Sigmoid colon (tissue), 7 donors: ENCODE data around the gene WDR5B. TPM values are rescaled to one million over a fixed set of nuclear protein-coding genes. Genes with fewer than 3 reads are reported as not detected.
"Not testable (repeated sequence)": the region's sequence is repeated elsewhere in the genome, so short reads cannot be mapped to it uniquely, and the experiment has no call there.

Experiments used
- DNase-seq: peaks from one replicate; pipeline ENCODE4 v3.0.0-alpha.2; 2019
- H3K27ac ChIP-seq, 4 donors: fragments of 200-600 bp; sonication (generic); one replicate each; pipeline ENCODE4 v1.5.1; 2016 to 2019; ENCODE audit warnings: mild to moderate bottlenecking in 1 of 4
- H3K27me3 ChIP-seq, 3 donors: fragments of 200-600 bp; sonication (generic); one replicate each; pipeline ENCODE4 v1.5.1; 2019; ENCODE audit warnings: mild to moderate bottlenecking in 1 of 3
- H3K36me3 ChIP-seq, 4 donors: fragments of 200-600 bp; sonication (generic); one replicate each; pipeline ENCODE4 v1.5.1; 2016 to 2019
- H3K4me1 ChIP-seq, 4 donors: fragments of 200-600 bp; sonication (generic); one replicate each; pipeline ENCODE4 v1.5.1; 2017 to 2019
- H3K4me3 ChIP-seq, 4 donors: fragments of 200-600 bp; sonication (generic); one replicate each; pipeline ENCODE4 v1.5.1; 2017 to 2019; ENCODE audit warnings: mild to moderate bottlenecking in 2 of 4, moderate library complexity in 1 of 4
- H3K9me3 ChIP-seq, 4 donors: fragments of 200-600 bp in 3 of 4; sonication (generic) in 3 of 4; one replicate each; pipeline versions ENCODE4 v1.5.1 to v1.6.1; 2013 to 2019
- CTCF ChIP-seq, 4 experiments: fragments of 450-650 bp in 3 of 4; fragments of 200-600 bp in 1 of 4; IDR thresholded peaks; one replicate each; pipeline ENCODE4 v1.5.1; 2016 to 2019; ENCODE audit warnings: antibody characterized with exemption in 4 of 4, mild to moderate bottlenecking in 3 of 4, moderate library complexity in 2 of 4
- EP300 ChIP-seq, 4 donors: sonication (generic); formaldehyde crosslinking; IDR thresholded peaks; one replicate each; pipeline ENCODE4 v1.6.1; 2017; ENCODE audit warnings: antibody characterized with exemption in 4 of 4
- POLR2A ChIP-seq, 2 donors: fragments of 450-650 bp; IDR thresholded peaks; one replicate each; pipeline ENCODE4 v1.6.1; 2016; ENCODE audit warnings: antibody characterized with exemption in 2 of 2, mild to moderate bottlenecking in 2 of 2, moderate library complexity in 2 of 2
- POLR2AphosphoS5 ChIP-seq, 4 donors: sonication (generic); formaldehyde crosslinking; IDR thresholded peaks; one replicate each; pipeline ENCODE4 v1.6.1; 2017; ENCODE audit warnings: antibody characterized with exemption in 4 of 4
- WGBS, 2 donors: extraction: QIAGEN DNeasy Blood & Tissue Kit; methylation state at CpG; one replicate each; pipeline ENCODE4 v1.1.7; 2013; 5-methylcytosine and 5-hydroxymethylcytosine counted together
- intact Hi-C: fragments of 100-400 bp; cut with DNase I; formaldehyde crosslinking; loops from one replicate; pipeline ENCODE4 v1.15.1; 2023
- polyA plus RNA-seq, 3 donors: library from polyadenylated mRNA; stranded (reverse); fragments of 200-250 nt; gene quantifications; one replicate each; pipeline ENCODE4 v1.2.3, GENCODE V29; 2013
- total RNA-seq, 4 donors: library from RNA; depleted of rRNA; stranded (reverse); fragments of >200 nt; gene quantifications; one replicate each; pipeline ENCODE4 v1.1.0, GENCODE V29; 2016
- donor health status: healthy with polysubstance abuse.
- donor health status: Bipolar disorder and iron deficiency.
- donor health status: healthy.

Gene WDR5B
- total and polyA plus RNA-seq, 7 donors: 1.2 to 4.6 (median 2.5) TPM

- Histone ChIP-seq H3K27me3 (no peaks in the 10 kb centered on the region), H3K36me3 (peaks cover 0 to 75% (median 8%) of the 10 kb centered on the region in 4 donors), H3K27ac (peak overlapping the region in 1 of 4 donors; percentile 11), H3K4me3 (no peak overlapping the region), H3K9me3 (no peaks in the 10 kb centered on the region), H3K4me1 (no peaks in the 10 kb centered on the region)
- 65 to 67% methylated on average over 4 of the region's 4 CpGs for WGBS, 2 donors
- intact Hi-C loops: loop anchor here (1.0 to 10.0 kb wide), 3 partner anchors 53 to 220 kb away; partner anchors contain the start of gene KPNA1
- no peak for DNase-seq
- TF ChIP-seq CTCF (IDR thresholded peaks at IDR 0.05) (peak in 1 of 4 experiments; percentile 18), POLR2AphosphoS5 (IDR thresholded peaks at IDR 0.05) (no peak), POLR2A (IDR thresholded peaks at IDR 0.05) (no peak), EP300 (IDR thresholded peaks at IDR 0.05) (no peak)
These were observed 43.1 kb upstream of the WDR5B start for GRCh38 chr3:122458992-122459391.

GRCh38 chr3:122457706-122458105 is 41.8 kb upstream of the WDR5B start:
- Histone ChIP-seq H3K27ac (no peak overlapping the region), H3K36me3 (peaks cover 5 to 75% (median 12%) of the 10 kb centered on the region in 4 donors), H3K9me3 (no peaks in the 10 kb centered on the region), H3K4me3 (no peak overlapping the region), H3K4me1 (no peaks in the 10 kb centered on the region), H3K27me3 (no peaks in the 10 kb centered on the region)
- TF ChIP-seq EP300 (IDR thresholded peaks at IDR 0.05) (no peak), POLR2AphosphoS5 (IDR thresholded peaks at IDR 0.05) (no peak), CTCF (IDR thresholded peaks at IDR 0.05) (no peak), POLR2A (IDR thresholded peaks at IDR 0.05) (no peak)
- intact Hi-C loops: loop anchor here (5.0 to 10.0 kb wide), 2 partner anchors 55 to 97 kb away; partner anchors contain the start of gene KPNA1
- no peak for DNase-seq
- WGBS, 2 donors: 96 to 97% methylated on average over 2 of the region's 2 CpGs

GRCh38 chr3:122456074-122456473 is 40.2 kb upstream of the WDR5B start:
- Histone ChIP-seq H3K27me3 (no peaks in the 10 kb centered on the region), H3K9me3 (no peaks in the 10 kb centered on the region), H3K4me3 (no peak overlapping the region), H3K4me1 (no peaks in the 10 kb centered on the region), H3K27ac (no peak overlapping the region), H3K36me3 (peaks cover 4 to 71% (median 17%) of the 10 kb centered on the region in 4 donors)
- intact Hi-C loops: loop anchor here (5.0 to 10.0 kb wide), 2 partner anchors 56 to 99 kb away; partner anchors contain the start of gene KPNA1
- no peak for DNase-seq
- no peak for TF ChIP-seq CTCF (IDR thresholded peaks at IDR 0.05)
- TF ChIP-seq POLR2AphosphoS5 (IDR thresholded peaks at IDR 0.05): no peak
- no peak for TF ChIP-seq POLR2A (IDR thresholded peaks at IDR 0.05)
- TF ChIP-seq EP300 (IDR thresholded peaks at IDR 0.05): no peak

GRCh38 chr3:122451371-122451770 is 35.5 kb upstream of the WDR5B start:
- no peaks in the 10 kb centered on the region for H3K4me1 ChIP-seq
- H3K9me3 ChIP-seq: no peaks in the 10 kb centered on the region
- TF ChIP-seq CTCF (IDR thresholded peaks at IDR 0.05) (no peak), POLR2AphosphoS5 (IDR thresholded peaks at IDR 0.05) (no peak), POLR2A (IDR thresholded peaks at IDR 0.05) (no peak), EP300 (IDR thresholded peaks at IDR 0.05) (no peak)
- WGBS, 2 donors: 93 to 95% methylated on average over 3 of the region's 3 CpGs
- DNase-seq: no peak
- no peaks in the 10 kb centered on the region for H3K27me3 ChIP-seq
- no peak overlapping the region for H3K4me3 ChIP-seq
- peaks cover 9 to 73% (median 20%) of the 10 kb centered on the region in 4 donors for H3K36me3 ChIP-seq
- H3K27ac ChIP-seq: no peak overlapping the region
- intact Hi-C loops: loop anchor here (10.0 kb wide), 1 partner anchor 103 kb away; no protein-coding TSS in a partner anchor

GRCh38 chr3:122448218-122448617 is 32.4 kb upstream of the WDR5B start:
- H3K9me3 ChIP-seq, H3K27me3 ChIP-seq, DNase-seq, H3K27ac ChIP-seq, intact Hi-C loops, H3K4me1 ChIP-seq, H3K4me3 ChIP-seq: not testable (repeated sequence)
- 97 to 98% methylated on average over 6 of the region's 6 CpGs for WGBS, 2 donors
- H3K36me3 ChIP-seq: peaks cover 14 to 64% (median 23%) of the 10 kb centered on the region in 4 donors

- H3K4me3 ChIP-seq, H3K27ac ChIP-seq, H3K4me1 ChIP-seq, H3K27me3 ChIP-seq, H3K9me3 ChIP-seq, DNase-seq, intact Hi-C loops: not testable (repeated sequence)
- WGBS, 2 donors: 96% methylated on average over 5 of the region's 5 CpGs
- peaks cover 8 to 64% (median 20%) of the 10 kb centered on the region in 4 donors for H3K36me3 ChIP-seq
These were observed 28.6 kb upstream of the WDR5B start for GRCh38 chr3:122444491-122444887.

GRCh38 chr3:122443762-122444490 is 28.1 kb upstream of the WDR5B start:
- H3K4me1 ChIP-seq, H3K4me3 ChIP-seq, DNase-seq, H3K27me3 ChIP-seq, intact Hi-C loops, H3K9me3 ChIP-seq, H3K27ac ChIP-seq: not testable (repeated sequence)
- 94 to 98% methylated on average over 11 of the region's 11 CpGs for WGBS, 2 donors
- H3K36me3 ChIP-seq: peaks cover 4 to 64% (median 24%) of the 10 kb centered on the region in 4 donors
